Kidney glomerular epithelial cell (primary cell): ENCODE measurements around the gene SUGP2.
"Not testable (repeated sequence)": the region's sequence is repeated elsewhere in the genome, so short reads cannot be mapped to it uniquely, and the experiment has no call there.

Source experiments
- DNase-seq: peaks from one replicate; lab custom pipeline; 2025; lab: John Stamatoyannopoulos, UW

Gene SUGP2

DNA sequence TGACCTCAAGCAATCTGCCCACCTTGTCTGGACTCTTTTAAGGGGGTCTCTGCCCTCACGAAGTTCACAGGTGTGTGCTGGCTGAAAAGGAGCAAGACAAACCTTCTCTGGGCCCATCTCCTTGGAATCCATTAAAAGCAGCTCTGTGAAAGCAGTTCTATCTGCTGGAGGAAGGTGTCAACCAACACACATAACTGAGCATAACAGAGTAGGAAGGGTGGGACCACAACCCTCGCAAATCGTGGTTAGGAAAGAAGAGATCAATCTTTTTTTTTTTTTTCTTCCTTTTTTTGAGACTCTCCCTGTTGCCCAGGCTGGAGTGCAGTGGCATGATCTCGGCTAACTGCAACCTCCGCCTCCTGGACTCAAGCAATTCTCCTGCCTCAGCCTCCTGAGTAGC is 1.4 kb downstream of the SUGP2 start:
- DNase-seq = no peak

DNA sequence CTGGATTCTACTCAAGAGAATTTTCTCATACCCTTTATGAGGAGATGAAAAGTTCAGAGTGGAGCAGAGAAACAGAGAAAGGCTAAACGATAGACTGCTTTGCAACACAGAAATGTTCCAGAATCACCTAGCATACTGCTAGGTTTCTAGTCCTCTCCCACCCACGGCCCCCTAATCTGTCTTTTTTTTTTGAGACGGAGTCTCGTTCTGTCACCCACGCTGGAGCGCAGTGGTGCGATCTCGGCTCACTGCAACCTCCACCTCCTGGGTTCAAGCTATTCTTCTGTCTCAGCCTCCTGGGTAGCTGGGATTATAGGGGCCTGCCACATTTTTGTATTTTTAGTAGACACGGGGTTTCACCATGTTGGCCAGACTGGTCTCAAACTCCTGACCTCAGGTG is 4.8 kb downstream of the SUGP2 start:
- DNase-seq = no peak

DNA sequence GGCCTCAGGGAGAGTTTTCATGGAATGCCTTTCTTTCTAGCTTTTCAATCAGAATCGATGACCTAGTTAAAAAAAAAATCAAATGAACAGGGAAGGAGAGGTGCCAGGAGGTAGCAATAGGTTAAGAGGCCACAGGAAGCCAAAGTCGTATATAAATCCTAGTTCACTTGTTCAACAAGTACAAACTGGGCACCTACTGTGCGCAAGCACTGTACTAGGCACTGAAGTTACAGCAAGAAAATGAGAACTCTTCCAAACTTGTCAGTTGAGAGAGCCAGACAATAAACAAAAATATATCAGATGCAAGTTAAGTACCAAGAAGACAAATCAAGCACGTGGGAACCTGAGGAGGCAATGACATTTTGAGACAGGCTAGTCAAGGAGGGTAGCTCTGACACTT is 6.1 kb downstream of the SUGP2 start:
- DNase-seq = no peak

GRCh38 chr19:19026299-19026971 is 6.9 kb downstream of the SUGP2 start:
- no peak for DNase-seq

- DNase-seq = no peak
Measured at GRCh38 chr19:19025861-19026260, 7.5 kb downstream of the SUGP2 start.

DNA sequence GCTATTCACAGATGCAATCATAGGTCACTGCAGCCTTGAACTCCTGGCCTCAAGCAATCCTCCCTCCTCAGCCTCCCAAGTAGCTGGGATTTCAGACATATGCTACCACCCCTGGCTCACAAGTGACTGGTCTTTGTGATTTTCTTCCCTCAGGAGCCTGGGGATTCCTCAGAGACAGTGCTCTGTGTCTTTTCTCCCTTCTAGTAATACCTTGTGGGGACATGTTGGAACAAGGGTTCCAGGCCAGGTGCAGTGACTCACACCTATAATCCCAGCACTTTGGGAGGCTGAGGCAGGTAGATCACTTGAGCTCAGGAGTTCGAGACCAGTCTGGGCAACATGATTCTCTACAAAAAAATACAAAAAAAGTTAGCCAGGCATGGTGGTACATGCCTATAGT is 9.9 kb downstream of the SUGP2 start:
- not testable (repeated sequence) for DNase-seq

DNA sequence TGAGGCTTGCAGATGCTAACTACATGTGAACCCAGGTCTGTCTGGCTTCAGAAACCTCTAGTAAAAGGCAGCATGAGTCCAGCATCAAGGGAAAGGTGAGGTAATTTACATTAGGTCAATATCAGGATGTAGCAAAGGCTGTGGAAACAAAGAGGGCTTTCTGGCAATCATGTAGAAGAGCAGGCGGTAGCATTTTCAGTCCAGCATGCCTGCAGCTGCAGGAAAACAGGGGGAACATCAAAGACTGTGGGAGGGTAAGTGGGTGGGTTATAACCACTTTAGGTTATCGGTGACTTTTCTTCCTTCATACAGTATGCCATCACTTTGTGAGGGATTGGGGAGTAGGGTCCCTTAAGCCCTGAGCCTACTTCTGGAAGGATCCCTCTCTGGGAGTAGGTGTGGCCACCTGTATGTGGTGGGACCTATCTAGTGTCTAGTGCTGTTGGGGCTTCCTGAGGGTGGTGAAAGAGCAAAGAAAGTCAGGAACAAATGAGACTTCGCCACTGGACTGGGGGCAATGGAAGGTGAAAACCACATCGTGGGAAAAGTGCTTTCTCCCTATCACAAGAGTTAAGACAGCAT is 10.8 kb downstream of the SUGP2 start:
- no peak for DNase-seq

DNA sequence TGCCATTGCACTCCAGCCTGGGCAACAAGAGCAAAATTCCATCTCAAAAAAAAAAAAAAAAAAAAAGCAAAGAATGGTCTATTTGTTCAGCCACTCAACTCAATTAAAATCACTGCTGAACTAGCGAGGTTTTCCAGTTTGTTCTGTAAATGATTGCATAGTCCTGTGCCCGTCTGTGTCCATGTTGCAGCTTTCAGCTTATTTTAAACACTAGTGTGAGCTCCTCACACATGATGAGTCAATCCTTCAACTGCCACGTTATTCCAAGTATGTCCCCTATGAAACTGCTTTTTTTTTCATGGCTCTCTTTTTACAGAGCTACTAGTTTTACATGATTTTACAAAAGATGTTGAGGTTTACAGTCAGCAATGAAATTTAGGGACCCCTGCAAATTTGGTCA is 12.2 kb downstream of the SUGP2 start:
- DNase-seq = peak; percentile 43

GRCh38 chr19:19010551-19010950 is 22.8 kb downstream of the SUGP2 start:
- DNase-seq = no peak

- DNase-seq = no peak
Measured at GRCh38 chr19:19009951-19010350, 23.4 kb downstream of the SUGP2 start.

GRCh38 chr19:19006213-19006612 is 27.1 kb downstream of the SUGP2 start:
- no peak for DNase-seq

DNA sequence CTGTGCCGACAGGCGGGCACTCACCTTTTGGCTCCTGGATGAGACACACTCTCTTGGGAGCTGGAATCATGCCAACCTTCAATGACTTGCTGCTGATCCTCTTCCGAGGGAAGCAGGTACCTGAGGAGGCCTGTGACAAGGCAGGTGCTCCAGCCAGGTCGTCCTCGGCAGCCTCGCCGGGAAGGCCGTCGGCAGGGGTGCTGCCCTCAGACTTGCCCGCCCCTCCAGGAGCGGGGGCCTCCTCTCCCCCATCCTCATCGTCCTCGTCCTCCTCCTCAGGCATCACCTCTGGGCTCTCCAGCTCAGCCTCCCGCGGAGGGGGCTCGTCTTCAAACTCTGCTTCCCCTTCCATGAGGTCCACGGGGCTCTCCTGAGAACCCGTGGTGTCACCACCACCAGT is 29.2 kb downstream of the SUGP2 start:
- DNase-seq = no peak

DNA sequence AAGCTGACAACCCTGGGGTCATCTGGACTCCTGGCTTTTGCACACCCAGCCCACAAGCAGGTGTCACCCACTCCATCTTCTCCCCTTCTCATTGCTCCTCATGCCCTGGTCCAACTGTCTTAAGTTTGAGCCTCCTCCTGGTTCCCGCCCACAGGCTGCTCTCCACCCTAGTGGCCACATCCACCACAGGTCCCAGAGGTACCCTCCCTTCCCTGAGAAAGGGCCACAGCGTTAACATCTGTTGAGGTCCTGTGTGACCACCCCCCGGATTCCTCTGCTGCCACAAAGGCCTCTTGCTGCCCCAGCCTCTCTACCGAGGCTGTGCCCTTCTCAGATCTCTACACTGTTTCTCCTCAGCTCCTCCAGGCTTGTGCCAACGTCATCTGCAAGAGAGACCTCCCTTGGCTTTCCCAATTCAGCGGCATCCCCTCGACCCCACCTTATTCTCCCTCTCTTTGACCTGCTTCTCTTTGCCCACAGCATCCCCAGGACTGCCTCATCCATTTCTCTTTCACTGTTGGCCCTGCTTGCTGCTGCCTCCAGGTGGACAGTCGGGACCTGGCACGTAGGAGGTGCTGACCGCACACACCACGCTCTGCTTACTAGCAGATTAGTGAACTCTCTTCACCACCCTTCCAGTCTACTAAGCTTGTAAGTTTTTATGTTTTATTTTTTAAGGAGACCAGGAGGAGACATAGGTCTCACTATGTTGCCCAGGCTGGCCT is 33.3 kb downstream of the SUGP2 start:
- DNase-seq = no peak

GRCh38 chr19:18999016-18999758 is 34.1 kb downstream of the SUGP2 start:
- no peak for DNase-seq

DNA sequence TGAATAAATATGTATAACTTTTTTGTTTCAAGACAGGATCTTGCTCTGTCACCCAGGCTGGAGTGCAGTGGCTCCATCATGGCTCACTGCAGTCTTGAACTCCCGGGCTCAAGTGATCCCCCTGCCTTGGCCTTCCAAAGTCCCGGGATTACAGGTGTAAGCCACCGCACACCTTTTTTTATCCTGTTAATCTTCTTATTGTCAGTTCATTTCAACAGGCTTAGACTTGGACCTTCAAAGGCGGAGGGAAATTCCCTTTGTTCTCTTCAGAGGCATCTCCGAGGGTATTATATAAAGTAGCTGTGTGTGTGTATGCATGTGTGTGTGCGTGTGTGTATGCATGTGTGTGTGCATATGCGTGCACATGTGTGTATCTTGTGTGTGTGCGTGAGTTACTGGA is 35.0 kb downstream of the SUGP2 start:
- DNase-seq = no peak

- no peak for DNase-seq
Measured at GRCh38 chr19:18996796-18997394, 36.4 kb downstream of the SUGP2 start.

DNA sequence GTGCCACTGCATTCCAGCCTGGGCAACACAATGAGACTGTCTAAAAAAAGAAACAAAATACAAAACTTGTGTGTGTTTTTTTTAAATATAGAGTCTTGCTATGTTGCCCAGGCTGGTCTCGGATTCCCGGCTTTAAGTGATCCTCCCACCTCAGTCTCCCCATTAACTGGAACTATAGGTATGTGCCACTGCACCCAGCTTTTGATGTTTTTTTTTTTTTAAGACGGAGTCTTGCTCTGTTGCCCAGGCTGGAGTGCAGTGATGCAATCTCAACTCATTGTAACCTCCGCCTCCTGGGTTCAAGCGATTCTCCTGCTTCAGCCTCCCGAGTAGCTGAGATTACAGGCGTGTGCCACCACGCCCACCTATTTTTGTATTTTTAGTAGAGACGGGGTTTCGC is 37.0 kb downstream of the SUGP2 start:
- DNase-seq = no peak

- DNase-seq = peak; percentile 62
Measured at GRCh38 chr19:18995804-18996241, 37.5 kb downstream of the SUGP2 start.

GRCh38 chr19:18993115-18993514 is 40.2 kb downstream of the SUGP2 start:
- no peak for DNase-seq

DNA sequence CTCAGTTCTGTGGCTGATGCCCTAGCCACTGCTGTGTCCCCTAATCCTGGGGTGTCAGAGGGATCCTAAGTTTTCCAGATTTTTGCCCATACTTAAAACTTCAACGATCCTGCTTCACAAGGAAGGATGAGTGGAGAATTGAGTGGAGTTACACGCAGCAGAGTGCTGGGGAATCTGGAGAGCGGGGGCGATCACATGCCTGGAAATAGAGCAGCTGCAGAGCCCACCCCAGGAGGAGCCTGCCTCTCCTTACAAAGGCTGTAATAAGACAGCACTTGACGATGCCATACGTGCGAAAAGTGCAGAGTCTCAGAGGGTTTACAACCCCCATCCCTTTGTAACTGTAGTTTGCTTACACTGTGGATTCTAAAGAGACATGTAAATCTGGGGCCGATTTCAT is 40.6 kb downstream of the SUGP2 start:
- DNase-seq = no peak

GRCh38 chr19:18991468-18991867 is 41.8 kb downstream of the SUGP2 start:
- no peak for DNase-seq

DNA sequence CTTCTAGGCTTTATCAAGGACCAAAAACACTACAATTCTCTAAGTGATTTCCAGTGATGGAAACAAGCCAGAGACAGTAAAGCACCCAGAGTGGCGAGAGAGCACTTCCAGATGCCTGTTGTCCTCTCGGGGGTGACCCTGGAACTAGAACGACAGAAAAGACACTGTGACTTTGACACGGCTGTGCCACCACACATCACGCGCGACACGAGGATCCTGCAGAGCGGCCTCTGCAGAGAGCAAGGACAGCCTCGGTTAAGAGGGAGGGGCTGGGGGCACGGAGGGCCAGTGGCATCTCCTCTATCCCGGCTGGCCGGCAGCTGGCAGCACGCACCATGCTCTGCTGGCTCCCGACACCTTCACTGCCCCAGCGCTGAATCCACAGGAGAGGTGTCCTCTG is 42.3 kb downstream of the SUGP2 start:
- DNase-seq = no peak
